Neural cell (in vitro differentiated cells): ENCODE results near the gene MLPH. TPM values are rescaled to one million over a fixed set of nuclear protein-coding genes. Genes with fewer than 3 reads are reported as not detected.

Experiments
- H2AFZ ChIP-seq: fragments of 200-600, 300-800 bp; sonication (generic), shearing (Covaris generic); 2 replicates; pipeline ENCODE4 v1.6.0; 2014; ENCODE audit warnings: low read depth, mild to moderate bottlenecking, antibody characterized with exemption, low read length, moderate library complexity
- H3F3A ChIP-seq: fragments of 200-600 bp; shearing (Covaris generic); 2 replicates; pipeline ENCODE4 v1.6.1; 2016; ENCODE audit warnings: mild to moderate bottlenecking, moderate library complexity, mixed read lengths, antibody characterized with exemption, low read length; ENCODE audit not compliant: insufficient read depth, poor library complexity, severe bottlenecking
- H3K27ac ChIP-seq: fragments of 200-600, 300-800 bp; sonication (generic), shearing (Covaris generic); 2 replicates; pipeline ENCODE4 v1.5.1; 2014; ENCODE audit warnings: mild to moderate bottlenecking, low read length, moderate library complexity
- H3K27me3 ChIP-seq: fragments of 300-800, 200-600 bp; sonication (generic), shearing (Covaris generic); 2 replicates; pipeline ENCODE4 v1.6.0; 2014; ENCODE audit warnings: mild to moderate bottlenecking, low read depth, low read length, moderate library complexity; ENCODE audit not compliant: insufficient read depth
- H3K36me3 ChIP-seq: fragments of 300-800, 200-600 bp; sonication (generic), shearing (Covaris generic); 2 replicates; pipeline ENCODE4 v1.5.1; 2014; ENCODE audit warnings: mild to moderate bottlenecking, antibody characterized with exemption, low read length, moderate library complexity; ENCODE audit not compliant: insufficient read depth
- H3K4me2 ChIP-seq: fragments of 300-800, 200-600 bp; sonication (generic), shearing (Covaris generic); 2 replicates; pipeline ENCODE4 v1.6.0; 2014; ENCODE audit warnings: mild to moderate bottlenecking, low read length
- H3K4me3 ChIP-seq: fragments of 300-800, 200-600 bp; sonication (generic), shearing (Covaris generic); 2 replicates; pipeline ENCODE4 v1.5.1; 2014; ENCODE audit warnings: mild to moderate bottlenecking, low read length, moderate library complexity
- H3K79me2 ChIP-seq: fragments of 200-600 bp; shearing (Covaris generic); replicated peaks from 2 replicates; pipeline ENCODE4 v1.6.0; 2014; ENCODE audit warnings: mild to moderate bottlenecking, low read length, moderate library complexity; ENCODE audit not compliant: insufficient read depth
- H3K9ac ChIP-seq: fragments of 300-800, 200-600 bp; sonication (generic), shearing (Covaris generic); 2 replicates; pipeline ENCODE4 v1.6.1; 2016; ENCODE audit warnings: mild to moderate bottlenecking, low read length, mixed read lengths
- H3K9me2 ChIP-seq: fragments of 200-600 bp; shearing (Covaris generic); 2 replicates; pipeline ENCODE4 v1.6.1; 2016; ENCODE audit warnings: mild to moderate bottlenecking, low read length, mixed read lengths; ENCODE audit not compliant: insufficient read depth
- H3K9me3 ChIP-seq: fragments of 200-600, 300-800 bp; sonication (generic), shearing (Covaris generic); 2 replicates; pipeline ENCODE4 v1.6.1; 2016; ENCODE audit warnings: mild to moderate bottlenecking, mixed run types, low read length, moderate library complexity, mixed read lengths
- H4K20me1 ChIP-seq: fragments of 200-600 bp; shearing (Covaris generic); 2 replicates; pipeline ENCODE4 v1.6.1; 2016; ENCODE audit warnings: mild to moderate bottlenecking, mixed run types; ENCODE audit not compliant: insufficient read depth
- EP300 ChIP-seq: fragments of 450-650 bp; conservative IDR thresholded peaks from 2 replicates; pipeline ENCODE4 v1.6.1; 2014; ENCODE audit warnings: antibody characterized with exemption, mild to moderate bottlenecking, moderate library complexity; ENCODE audit not compliant: poor library complexity, severe bottlenecking
- EZH2 ChIP-seq: fragments of 200-600, 300-800 bp; shearing (Covaris generic), sonication (generic); IDR thresholded peaks from 2 replicates; pipeline ENCODE4 v1.6.1; 2014; ENCODE audit warnings: antibody characterized with exemption, low read length, borderline replicate concordance, mild to moderate bottlenecking; ENCODE audit not compliant: insufficient read depth, poor library complexity, severe bottlenecking
- MXI1 ChIP-seq: fragments of 450-650 bp; conservative IDR thresholded peaks from 2 replicates; pipeline ENCODE4 v1.6.1; 2014; ENCODE audit warnings: antibody characterized with exemption, mild to moderate bottlenecking; ENCODE audit not compliant: poor library complexity, severe bottlenecking
- POLR2AphosphoS5 ChIP-seq: IDR thresholded peaks from 2 replicates; pipeline ENCODE4 v1.6.1; 2012
- RAD21 ChIP-seq: fragments of 450-650 bp; conservative IDR thresholded peaks from 2 replicates; pipeline ENCODE4 v1.6.1; 2014; ENCODE audit warnings: antibody characterized with exemption, mild to moderate bottlenecking, moderate library complexity
- SMC3 ChIP-seq: fragments of 450-650 bp; conservative IDR thresholded peaks from 2 replicates; pipeline ENCODE4 v1.6.1; 2014; ENCODE audit warnings: antibody characterized with exemption, mild to moderate bottlenecking, moderate library complexity; ENCODE audit not compliant: poor library complexity
- TAF1 ChIP-seq: IDR thresholded peaks from 2 replicates; pipeline ENCODE4 v1.6.1; 2012; ENCODE audit warnings: low read depth
- polyA plus RNA-seq: library from polyadenylated mRNA; depleted of rRNA; stranded (reverse); fragments of >200 nt; gene quantifications from 2 replicates; pipeline ENCODE4 v1.2.3, GENCODE V29; 2014
- TF ChIP-seq, protein P1 (sequence below): fragments of 450-650 bp; IDR thresholded peaks from 2 replicates; pipeline ENCODE4 v1.5.1; 2014; ENCODE audit warnings: antibody characterized with exemption, mild to moderate bottlenecking, moderate library complexity; ENCODE audit not compliant: poor library complexity, severe bottlenecking
- TF ChIP-seq, protein P2 (sequence below): IDR thresholded peaks from 2 replicates; pipeline ENCODE4 v1.6.1; 2012; ENCODE audit warnings: borderline replicate concordance

MLPH gene
- polyA plus RNA-seq, 1 donor from 2014 or later, result not detected

DNA sequence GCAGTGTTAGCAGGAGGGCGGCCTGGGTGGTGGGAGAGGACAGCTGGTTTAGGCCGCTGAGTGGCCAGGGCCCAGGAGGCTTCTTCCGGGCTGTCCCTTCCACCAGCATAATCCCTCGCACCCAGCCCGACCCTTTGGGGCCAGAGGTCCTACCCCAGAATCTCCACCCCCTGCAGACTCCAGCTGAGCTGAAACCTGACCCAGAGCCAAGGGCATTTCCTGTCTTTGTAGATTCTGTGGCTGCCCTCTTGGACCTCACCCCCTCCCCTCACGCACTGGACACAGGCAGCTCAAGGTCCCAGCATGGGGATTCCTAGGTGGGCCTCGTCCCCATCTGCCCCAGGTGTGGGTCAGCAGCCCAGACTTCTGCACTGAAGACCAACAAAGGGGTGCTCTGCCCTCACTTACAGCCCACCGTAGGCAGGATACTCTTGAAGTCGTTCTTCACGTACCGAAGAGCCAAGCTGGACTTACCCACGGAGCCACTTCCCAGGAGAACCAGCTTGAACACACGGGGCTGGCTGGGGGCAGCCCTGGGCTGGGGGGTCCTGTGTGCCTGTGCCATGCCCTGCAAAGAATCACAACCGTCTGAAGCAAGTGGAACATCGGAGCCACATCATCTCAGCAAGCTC, 98.7 kb downstream of the MLPH start:
- Histone ChIP-seq H2AFZ (no peak overlapping the region), H3K4me3 (no peak overlapping the region), H3K27ac (no peak overlapping the region), H3K9me2 (no peaks in the 10 kb centered on the region), H3K4me2 (no peak overlapping the region), H3K9ac (no peak overlapping the region), H3K27me3 (no peaks in the 10 kb centered on the region), H4K20me1 (no peaks in the 10 kb centered on the region), H3K79me2 (no peaks in the 10 kb centered on the region), H3F3A (no peaks in the 10 kb centered on the region), H3K9me3 (no peaks in the 10 kb centered on the region), H3K36me3 (no peaks in the 10 kb centered on the region)
- TF ChIP-seq TAF1 (no peak), POLR2AphosphoS5 (no peak), RAD21 (no peak), MXI1 (no peak), EZH2 (no peak), SMC3 (no peak)
- TF ChIP-seq, protein P1, sequence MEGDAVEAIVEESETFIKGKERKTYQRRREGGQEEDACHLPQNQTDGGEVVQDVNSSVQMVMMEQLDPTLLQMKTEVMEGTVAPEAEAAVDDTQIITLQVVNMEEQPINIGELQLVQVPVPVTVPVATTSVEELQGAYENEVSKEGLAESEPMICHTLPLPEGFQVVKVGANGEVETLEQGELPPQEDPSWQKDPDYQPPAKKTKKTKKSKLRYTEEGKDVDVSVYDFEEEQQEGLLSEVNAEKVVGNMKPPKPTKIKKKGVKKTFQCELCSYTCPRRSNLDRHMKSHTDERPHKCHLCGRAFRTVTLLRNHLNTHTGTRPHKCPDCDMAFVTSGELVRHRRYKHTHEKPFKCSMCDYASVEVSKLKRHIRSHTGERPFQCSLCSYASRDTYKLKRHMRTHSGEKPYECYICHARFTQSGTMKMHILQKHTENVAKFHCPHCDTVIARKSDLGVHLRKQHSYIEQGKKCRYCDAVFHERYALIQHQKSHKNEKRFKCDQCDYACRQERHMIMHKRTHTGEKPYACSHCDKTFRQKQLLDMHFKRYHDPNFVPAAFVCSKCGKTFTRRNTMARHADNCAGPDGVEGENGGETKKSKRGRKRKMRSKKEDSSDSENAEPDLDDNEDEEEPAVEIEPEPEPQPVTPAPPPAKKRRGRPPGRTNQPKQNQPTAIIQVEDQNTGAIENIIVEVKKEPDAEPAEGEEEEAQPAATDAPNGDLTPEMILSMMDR, result no peak
- TF ChIP-seq, protein P2, sequence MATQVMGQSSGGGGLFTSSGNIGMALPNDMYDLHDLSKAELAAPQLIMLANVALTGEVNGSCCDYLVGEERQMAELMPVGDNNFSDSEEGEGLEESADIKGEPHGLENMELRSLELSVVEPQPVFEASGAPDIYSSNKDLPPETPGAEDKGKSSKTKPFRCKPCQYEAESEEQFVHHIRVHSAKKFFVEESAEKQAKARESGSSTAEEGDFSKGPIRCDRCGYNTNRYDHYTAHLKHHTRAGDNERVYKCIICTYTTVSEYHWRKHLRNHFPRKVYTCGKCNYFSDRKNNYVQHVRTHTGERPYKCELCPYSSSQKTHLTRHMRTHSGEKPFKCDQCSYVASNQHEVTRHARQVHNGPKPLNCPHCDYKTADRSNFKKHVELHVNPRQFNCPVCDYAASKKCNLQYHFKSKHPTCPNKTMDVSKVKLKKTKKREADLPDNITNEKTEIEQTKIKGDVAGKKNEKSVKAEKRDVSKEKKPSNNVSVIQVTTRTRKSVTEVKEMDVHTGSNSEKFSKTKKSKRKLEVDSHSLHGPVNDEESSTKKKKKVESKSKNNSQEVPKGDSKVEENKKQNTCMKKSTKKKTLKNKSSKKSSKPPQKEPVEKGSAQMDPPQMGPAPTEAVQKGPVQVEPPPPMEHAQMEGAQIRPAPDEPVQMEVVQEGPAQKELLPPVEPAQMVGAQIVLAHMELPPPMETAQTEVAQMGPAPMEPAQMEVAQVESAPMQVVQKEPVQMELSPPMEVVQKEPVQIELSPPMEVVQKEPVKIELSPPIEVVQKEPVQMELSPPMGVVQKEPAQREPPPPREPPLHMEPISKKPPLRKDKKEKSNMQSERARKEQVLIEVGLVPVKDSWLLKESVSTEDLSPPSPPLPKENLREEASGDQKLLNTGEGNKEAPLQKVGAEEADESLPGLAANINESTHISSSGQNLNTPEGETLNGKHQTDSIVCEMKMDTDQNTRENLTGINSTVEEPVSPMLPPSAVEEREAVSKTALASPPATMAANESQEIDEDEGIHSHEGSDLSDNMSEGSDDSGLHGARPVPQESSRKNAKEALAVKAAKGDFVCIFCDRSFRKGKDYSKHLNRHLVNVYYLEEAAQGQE, result no peak

DNA sequence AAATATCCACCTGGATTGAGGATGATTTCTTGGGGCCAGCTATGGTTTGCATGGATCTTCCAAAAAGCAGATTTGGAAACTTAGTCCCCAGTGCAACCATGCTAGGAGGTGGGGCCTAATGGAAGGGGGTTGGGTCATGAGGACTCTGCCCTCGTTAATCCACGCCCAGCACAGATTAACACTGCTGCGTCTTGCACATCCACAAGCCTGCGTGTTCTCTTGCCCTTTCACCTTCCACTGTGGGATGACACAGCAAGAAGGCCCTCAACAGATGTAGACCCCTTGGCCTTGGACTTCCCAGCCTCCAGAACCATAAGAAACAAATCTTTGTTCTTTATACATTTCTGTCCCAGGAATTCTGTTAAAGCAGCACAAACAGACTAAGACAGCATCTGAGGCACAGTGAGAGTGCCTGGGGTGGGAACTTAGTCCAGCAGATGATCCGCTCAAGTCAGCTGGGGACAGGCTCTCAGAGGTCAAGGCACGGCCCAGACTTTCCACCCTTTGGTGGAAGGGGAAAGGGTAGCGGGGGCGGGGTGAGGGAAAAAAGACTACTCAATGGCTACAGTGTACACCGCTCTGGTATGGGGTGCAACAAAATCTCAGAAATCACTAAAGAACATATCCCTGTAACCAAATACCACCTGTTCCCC, 101.1 kb downstream of the MLPH start:
- no peak overlapping the region for H3K27ac ChIP-seq
- H3K9me3 ChIP-seq, result no peaks in the 10 kb centered on the region
- no peaks in the 10 kb centered on the region for H3F3A ChIP-seq
- no peaks in the 10 kb centered on the region for H3K79me2 ChIP-seq
- H2AFZ ChIP-seq, result no peak overlapping the region
- no peaks in the 10 kb centered on the region for H4K20me1 ChIP-seq
- TF ChIP-seq, protein P2, result no peak
- TF ChIP-seq TAF1 (no peak), EP300 (no peak), EZH2 (no peak)
- TF ChIP-seq, protein P1, result no peak
- H3K4me3 ChIP-seq, result no peak overlapping the region
- H3K9me2 ChIP-seq, result no peaks in the 10 kb centered on the region
- H3K4me2 ChIP-seq, result no peak overlapping the region
- no peak overlapping the region for H3K9ac ChIP-seq
- H3K27me3 ChIP-seq, result no peaks in the 10 kb centered on the region
- no peaks in the 10 kb centered on the region for H3K36me3 ChIP-seq
